Gastroesophageal sphincter (tissue), 3 donors: ENCODE data around the gene ADAM12.

ENCODE experiments used
- POLR2A ChIP-seq, 2 donors: fragments of 450-650 bp; IDR thresholded peaks; one replicate each; pipeline ENCODE4 v1.6.1; 2017; ENCODE audit warnings: antibody characterized with exemption in 2 of 2, mild to moderate bottlenecking in 2 of 2, moderate library complexity in 1 of 2
- POLR2AphosphoS5 ChIP-seq: sonication (generic); formaldehyde crosslinking; IDR thresholded peaks from one replicate; pipeline ENCODE4 v1.6.1; 2017; ENCODE audit warnings: antibody characterized with exemption
- TF ChIP-seq, protein P1 (sequence below), 4 experiments: fragments of 200-600 bp in 2 of 4; fragments of 450-650 bp in 2 of 4; sonication (generic) in 1 of 4; IDR thresholded peaks; one replicate each; pipeline ENCODE4 v1.5.1; 2017 to 2019; ENCODE audit warnings: antibody characterized with exemption in 4 of 4, mild to moderate bottlenecking in 2 of 4, moderate library complexity in 2 of 4

DNA sequence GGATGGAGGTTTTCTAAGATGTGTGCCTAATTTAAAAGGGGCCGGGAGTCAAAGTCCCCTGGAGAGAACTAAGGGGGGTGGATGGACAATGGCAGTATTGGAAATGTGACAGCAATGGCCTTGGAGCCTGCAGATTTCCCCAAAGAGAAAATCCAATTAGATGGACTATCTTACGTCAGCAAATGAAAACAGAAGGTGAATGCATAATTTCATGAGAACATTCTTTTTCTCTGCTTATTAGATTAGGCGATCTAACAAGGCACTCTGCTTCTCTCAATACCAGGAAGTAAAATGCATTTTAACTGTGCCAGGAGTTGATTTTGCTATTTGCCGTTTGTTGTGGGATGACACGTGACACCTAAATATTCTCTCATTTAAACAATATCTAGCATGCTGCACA lies 226.6 kb downstream of the ADAM12 start:
- TF ChIP-seq, protein P1, sequence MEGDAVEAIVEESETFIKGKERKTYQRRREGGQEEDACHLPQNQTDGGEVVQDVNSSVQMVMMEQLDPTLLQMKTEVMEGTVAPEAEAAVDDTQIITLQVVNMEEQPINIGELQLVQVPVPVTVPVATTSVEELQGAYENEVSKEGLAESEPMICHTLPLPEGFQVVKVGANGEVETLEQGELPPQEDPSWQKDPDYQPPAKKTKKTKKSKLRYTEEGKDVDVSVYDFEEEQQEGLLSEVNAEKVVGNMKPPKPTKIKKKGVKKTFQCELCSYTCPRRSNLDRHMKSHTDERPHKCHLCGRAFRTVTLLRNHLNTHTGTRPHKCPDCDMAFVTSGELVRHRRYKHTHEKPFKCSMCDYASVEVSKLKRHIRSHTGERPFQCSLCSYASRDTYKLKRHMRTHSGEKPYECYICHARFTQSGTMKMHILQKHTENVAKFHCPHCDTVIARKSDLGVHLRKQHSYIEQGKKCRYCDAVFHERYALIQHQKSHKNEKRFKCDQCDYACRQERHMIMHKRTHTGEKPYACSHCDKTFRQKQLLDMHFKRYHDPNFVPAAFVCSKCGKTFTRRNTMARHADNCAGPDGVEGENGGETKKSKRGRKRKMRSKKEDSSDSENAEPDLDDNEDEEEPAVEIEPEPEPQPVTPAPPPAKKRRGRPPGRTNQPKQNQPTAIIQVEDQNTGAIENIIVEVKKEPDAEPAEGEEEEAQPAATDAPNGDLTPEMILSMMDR (IDR thresholded peaks at IDR 0.05) = no peak
- no peak for TF ChIP-seq POLR2AphosphoS5
- TF ChIP-seq POLR2A (IDR thresholded peaks at IDR 0.05) = no peak
